Limb (tissue), 2 donors: ENCODE data around the gene FGF5.
"Not testable (repeated sequence)": the region's sequence is repeated elsewhere in the genome, so short reads cannot be mapped to it uniquely, and the experiment has no call there.

Experiments used
- DNase-seq, 2 donors: peaks; one replicate each; pipeline ENCODE4 v3.0.0-alpha.2; 2016; ENCODE audit errors: extremely low spot score in 2 of 2

Gene FGF5

GRCh38 chr4:80294206-80294605 lies 27.7 kb downstream of the FGF5 start:
- no peak for DNase-seq

DNA sequence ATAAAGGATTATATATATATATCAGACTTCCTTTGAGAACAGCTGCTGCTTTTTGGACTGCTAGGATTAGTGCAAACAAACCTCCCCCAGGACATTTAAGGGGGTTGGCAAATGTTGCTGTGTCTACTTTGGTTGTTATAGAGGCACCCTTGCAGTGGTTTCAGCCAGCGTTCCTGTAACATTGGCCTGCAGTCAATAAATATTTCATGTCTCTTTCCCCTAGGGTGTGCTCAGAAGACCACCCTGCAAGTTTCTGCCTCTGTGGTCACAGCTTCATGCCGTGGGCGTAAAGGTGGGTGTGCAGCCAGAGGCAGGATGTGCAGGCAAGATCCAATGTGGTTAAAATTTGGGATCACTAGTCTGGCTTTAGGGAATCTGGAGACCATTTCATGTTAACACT lies 28.9 kb downstream of the FGF5 start:
- no peak for DNase-seq

GRCh38 chr4:80295826-80296225 lies 29.4 kb downstream of the FGF5 start:
- DNase-seq: no peak

GRCh38 chr4:80301884-80302283 lies 35.4 kb downstream of the FGF5 start:
- DNase-seq: no peak

GRCh38 chr4:80302616-80303223 lies 36.3 kb downstream of the FGF5 start:
- no peak for DNase-seq

DNA sequence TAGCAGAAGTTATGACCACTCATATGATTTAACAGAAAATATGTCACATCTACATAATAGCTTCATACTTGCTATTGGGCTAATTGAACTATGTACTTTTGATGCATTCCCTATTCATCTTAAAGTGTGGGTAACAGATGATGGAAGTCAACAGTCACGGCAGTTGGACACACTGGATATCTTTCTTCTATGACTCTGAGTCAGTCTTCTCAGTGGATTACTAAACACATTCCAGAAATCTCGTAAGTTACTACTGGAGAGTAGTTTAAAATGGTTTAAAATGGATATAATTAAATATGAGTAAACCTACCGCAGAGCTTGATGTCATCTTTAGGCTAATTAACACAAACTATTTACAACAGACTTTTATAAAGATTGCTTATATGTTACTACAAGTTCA lies 39.0 kb downstream of the FGF5 start:
- DNase-seq: no peak

DNA sequence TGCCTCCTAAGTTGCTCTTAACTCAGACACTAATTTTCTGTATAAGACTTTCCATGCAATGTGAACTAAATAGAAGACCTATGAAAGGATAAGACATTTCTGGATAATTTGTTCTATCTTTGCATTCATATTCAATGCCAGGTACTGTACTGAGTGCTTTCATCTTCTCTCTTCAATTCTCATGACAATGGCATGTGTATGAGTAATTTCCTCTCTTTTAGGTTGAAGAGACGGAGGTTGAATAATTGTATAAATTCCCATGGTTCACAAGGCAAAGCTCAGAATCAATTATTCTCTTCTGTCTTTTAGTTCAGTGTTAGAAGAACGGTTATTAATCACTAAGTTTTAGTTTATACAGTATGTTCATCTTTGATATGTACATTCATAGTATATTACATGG lies 39.8 kb downstream of the FGF5 start:
- no peak for DNase-seq

- no peak for DNase-seq
These were observed 40.8 kb downstream of the FGF5 start for GRCh38 chr4:80307183-80307735.

DNA sequence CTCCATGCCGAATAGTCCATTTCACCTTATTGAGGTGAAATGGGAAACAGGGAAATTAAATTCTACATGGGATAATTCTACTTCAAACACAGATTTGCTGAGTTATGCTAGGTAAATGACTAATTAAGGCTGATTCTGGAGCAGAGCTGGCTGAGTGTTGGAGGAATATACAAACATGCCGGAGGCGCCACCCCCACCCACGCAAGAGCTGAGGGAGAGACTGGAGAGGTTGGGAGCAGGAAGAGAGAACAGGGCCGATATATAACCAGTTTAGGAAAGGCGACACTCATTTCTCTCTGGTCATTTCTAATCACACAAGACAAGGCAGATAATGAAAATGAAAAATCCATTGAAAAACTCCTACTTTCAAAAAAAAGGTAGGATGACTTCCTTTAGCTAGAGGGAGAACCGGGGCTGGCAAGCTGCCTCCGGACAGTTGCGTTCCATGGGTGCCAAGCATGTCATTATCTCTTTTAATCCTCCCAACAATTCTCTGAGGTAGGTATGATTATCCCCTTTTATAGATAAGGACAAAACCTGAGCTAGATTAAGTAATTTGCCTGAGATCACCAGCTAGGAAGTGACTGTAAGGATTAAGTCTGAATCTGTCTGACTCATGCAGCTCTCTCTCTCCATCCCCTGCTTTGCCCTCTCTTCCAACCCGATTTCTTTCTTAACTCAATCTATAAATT lies 41.5 kb downstream of the FGF5 start:
- no peak for DNase-seq

DNA sequence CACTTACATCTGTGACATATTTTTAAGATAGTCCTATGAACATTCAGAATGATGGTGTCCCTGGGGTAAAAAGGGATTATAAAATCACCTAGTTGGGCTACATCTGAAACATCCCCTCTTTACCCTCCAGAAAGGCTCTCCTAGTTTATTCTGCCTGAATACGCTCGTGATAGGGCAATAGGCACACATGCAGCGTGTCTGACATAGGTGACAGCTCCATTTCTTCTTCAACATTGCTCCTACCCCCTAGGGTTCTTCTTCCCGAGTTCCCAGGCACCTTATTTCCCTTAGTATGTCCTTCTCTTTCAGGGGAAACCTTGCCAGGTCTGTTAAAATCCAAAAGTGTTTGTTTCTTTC lies 42.0 kb downstream of the FGF5 start:
- DNase-seq: no peak

GRCh38 chr4:80309294-80310004 lies 43.0 kb downstream of the FGF5 start:
- DNase-seq: no peak

GRCh38 chr4:80311130-80311529 lies 44.7 kb downstream of the FGF5 start:
- DNase-seq: no peak

DNA sequence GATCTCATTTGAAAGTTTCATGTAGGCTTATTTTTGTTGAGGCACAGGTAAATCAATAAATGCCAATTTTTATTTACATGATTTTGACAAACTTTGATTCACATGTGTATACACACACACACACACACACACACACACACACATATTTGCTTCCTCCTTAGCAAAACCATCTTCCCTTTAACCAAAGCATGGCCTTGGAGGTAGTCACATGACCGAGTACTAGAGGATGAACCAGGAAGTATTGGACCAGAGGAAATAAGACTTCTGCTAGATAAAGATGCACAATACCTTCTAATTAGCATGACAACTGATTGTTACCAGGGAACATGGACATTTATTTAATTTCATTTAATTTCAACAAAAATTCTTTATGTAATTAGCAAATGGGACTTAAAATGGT lies 45.7 kb downstream of the FGF5 start:
- no peak for DNase-seq

- DNase-seq: no peak
These were observed 47.2 kb downstream of the FGF5 start for GRCh38 chr4:80313627-80314026.

DNA sequence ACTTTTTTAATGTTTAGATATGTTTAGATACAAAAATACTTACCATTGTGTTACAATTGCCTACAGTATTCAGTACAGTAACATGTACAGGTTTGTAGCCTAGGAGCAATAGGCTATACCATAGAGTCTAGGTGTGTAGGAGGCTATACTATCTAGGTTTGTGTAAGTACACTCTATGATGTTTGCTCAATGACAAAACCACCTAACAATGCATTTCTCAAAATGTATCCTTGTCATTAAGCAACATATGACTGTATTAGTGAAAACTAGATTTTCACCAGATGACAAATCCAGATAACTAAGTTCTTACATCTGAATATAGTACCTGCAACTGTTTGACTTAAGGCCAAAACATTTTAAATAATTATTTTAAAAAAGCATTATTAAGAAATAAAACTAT lies 49.4 kb downstream of the FGF5 start:
- not testable (repeated sequence) for DNase-seq

GRCh38 chr4:80321341-80321740 lies 54.9 kb downstream of the FGF5 start:
- no peak for DNase-seq

DNA sequence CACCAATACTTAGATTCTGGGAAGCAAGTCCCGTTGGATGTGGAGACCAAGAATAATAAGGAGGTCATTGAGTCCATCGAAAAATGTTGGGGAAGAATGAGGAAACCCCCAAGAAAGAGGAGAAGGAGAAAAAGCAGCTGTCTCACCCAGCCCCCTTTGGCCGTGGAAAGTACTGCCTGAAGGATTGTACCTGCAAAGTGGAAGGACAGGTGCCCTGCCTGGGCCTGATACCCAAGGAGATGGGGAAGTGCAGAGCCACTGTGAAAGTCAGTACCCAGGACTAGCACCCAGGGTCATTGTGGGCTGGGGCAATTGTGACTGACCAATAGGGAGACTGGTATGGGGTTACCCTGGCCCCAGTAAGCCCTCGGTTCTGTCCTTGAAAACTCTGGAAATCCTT lies 55.3 kb downstream of the FGF5 start:
- DNase-seq: no peak

GRCh38 chr4:80322716-80323115 lies 56.3 kb downstream of the FGF5 start:
- no peak for DNase-seq

- DNase-seq: no peak
These were observed 57.7 kb downstream of the FGF5 start for GRCh38 chr4:80324171-80324570.

GRCh38 chr4:80331693-80332092 lies 65.2 kb downstream of the FGF5 start:
- no peak for DNase-seq

GRCh38 chr4:80333121-80333520 lies 66.7 kb downstream of the FGF5 start:
- DNase-seq: no peak

DNA sequence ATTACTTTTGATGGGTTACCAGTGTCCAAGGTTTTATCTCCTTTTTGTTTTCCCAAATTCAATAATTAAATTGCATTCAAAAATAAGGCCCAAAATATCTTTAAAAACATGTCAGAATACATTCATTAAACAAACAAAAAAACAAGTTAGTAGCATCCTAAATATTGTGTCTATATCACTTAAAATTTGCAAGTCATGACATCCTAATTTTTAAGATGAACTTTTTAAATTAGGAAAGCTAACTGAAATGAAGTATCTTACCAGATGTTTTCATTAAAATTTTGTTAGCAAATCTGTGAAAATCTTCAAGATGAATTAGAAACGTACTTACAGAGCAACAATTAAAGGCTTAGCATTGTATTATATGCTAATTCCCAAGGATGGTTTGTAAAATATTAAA lies 68.1 kb downstream of the FGF5 start:
- no peak for DNase-seq

DNA sequence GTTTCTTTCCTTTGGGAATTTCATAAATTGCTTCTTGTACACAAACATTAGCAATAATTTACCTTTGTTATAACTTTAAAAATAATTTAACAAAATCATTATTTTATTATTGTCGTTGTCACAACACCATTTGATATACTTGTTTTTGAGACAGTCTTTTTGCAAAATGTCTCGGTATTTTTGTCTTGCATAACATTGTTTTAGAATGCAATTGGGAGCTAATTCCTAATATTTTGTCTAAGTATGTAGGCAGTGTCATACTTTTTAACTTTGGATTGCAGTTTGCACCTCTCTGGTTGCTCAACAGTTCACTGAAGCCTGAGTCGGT lies 68.7 kb downstream of the FGF5 start:
- no peak for DNase-seq
